ENCODE data around the gene TXNDC11. TPM values are rescaled to one million over a fixed set of nuclear protein-coding genes. Genes with fewer than 3 reads are reported as not detected.

The TXNDC11 gene
- total RNA-seq, 6 experiments from 2014 or later = 43.2 to 63.3 (median 54.0) TPM

DNA sequence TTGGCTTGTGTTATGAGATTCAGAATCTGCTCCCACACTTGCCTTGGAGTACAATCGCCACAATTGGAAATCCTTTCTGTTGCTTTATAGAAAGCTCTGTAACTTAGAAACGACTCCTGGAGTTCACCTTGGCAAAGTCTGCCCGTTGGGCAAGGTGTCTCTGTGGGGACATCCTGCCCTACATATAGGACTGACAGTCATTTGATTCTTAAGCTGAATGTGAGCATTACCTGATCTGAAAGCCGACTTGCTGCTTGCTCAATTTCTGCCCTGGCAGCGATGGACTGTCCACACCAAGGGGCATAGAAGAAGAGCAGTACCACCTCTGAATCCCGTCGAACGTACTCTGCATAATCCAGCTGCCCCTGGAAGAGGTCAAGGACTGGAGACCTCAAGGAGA is 6.9 kb downstream of the TXNDC11 start:
- peak overlapping the region in 1 of 3 donors; percentile 81 for H3K27ac ChIP-seq
- 41% methylated on average over 8 of the region's 8 CpGs for WGBS (ENCODE audit: insufficient coverage, low coverage, low lambda C conversion rate, missing lambda C conversion rate)
- no peak for DNase-seq
- no peak overlapping the region for H3K4me3 ChIP-seq
- TF ChIP-seq, protein P1, sequence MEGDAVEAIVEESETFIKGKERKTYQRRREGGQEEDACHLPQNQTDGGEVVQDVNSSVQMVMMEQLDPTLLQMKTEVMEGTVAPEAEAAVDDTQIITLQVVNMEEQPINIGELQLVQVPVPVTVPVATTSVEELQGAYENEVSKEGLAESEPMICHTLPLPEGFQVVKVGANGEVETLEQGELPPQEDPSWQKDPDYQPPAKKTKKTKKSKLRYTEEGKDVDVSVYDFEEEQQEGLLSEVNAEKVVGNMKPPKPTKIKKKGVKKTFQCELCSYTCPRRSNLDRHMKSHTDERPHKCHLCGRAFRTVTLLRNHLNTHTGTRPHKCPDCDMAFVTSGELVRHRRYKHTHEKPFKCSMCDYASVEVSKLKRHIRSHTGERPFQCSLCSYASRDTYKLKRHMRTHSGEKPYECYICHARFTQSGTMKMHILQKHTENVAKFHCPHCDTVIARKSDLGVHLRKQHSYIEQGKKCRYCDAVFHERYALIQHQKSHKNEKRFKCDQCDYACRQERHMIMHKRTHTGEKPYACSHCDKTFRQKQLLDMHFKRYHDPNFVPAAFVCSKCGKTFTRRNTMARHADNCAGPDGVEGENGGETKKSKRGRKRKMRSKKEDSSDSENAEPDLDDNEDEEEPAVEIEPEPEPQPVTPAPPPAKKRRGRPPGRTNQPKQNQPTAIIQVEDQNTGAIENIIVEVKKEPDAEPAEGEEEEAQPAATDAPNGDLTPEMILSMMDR (IDR thresholded peaks at IDR 0.05) = no peak
- no peak for TF ChIP-seq POLR2A (IDR thresholded peaks at IDR 0.05)
- intact Hi-C loops (cut with DNase I) = loop anchor here in 1 of 2 donors (10.0 kb wide), 1 partner anchor 59 kb away; the partner anchor contains the start of gene ZC3H7A
- peak in 2 of 4 donors; percentile 4 to 7 for ATAC-seq
- H3K4me1 ChIP-seq = peaks cover 0 to 85% (median 33%) of the 10 kb centered on the region in 4 donors
- H3K9me3 ChIP-seq = no peaks in the 10 kb centered on the region
- no peaks in the 10 kb centered on the region for H3K27me3 ChIP-seq
- peaks cover 0 to 48% (median 3%) of the 10 kb centered on the region in 4 donors for H3K36me3 ChIP-seq

DNA sequence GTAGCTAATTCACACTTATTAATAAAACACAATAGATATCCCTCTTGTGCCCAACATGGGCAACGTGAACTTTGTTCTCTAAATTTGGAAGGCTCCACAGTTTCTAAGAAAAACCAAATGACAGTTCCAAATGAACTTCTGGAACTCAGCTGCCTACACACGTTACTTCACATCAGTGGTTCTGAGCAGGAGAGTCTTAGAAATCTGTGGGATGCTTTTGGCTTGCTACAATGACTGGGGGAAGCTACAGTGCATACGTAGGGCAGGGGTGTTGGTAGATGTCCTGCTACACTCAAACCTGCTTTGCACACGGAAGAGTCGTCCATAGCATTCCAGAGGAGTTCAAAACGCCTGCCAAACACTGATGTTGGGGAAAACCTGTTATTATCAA is 8.0 kb downstream of the TXNDC11 start:
- peak overlapping the region; percentile 15 to 81 (median 72) for H3K27ac ChIP-seq
- H3K36me3 ChIP-seq = peaks cover 0 to 59% (median 9%) of the 10 kb centered on the region in 4 donors
- peaks cover 0 to 75% (median 33%) of the 10 kb centered on the region in 4 donors for H3K4me1 ChIP-seq
- 19% methylated on average over 5 of the region's 6 CpGs for WGBS (ENCODE audit: insufficient coverage, low coverage, low lambda C conversion rate, missing lambda C conversion rate)
- ATAC-seq (peak; percentile 39 to 77 (median 67)), DNase-seq (no peak)
- intact Hi-C loops (cut with DNase I) = loop anchor here in 1 of 2 donors (10.0 kb wide), 1 partner anchor 60 kb away; the partner anchor contains the start of gene ZC3H7A
- H3K4me3 ChIP-seq = no peak overlapping the region
- no peak for TF ChIP-seq POLR2A (IDR thresholded peaks at IDR 0.05)
- TF ChIP-seq, protein P1 (IDR thresholded peaks at IDR 0.05) = no peak
- H3K27me3 ChIP-seq = no peaks in the 10 kb centered on the region
- no peaks in the 10 kb centered on the region for H3K9me3 ChIP-seq

DNA sequence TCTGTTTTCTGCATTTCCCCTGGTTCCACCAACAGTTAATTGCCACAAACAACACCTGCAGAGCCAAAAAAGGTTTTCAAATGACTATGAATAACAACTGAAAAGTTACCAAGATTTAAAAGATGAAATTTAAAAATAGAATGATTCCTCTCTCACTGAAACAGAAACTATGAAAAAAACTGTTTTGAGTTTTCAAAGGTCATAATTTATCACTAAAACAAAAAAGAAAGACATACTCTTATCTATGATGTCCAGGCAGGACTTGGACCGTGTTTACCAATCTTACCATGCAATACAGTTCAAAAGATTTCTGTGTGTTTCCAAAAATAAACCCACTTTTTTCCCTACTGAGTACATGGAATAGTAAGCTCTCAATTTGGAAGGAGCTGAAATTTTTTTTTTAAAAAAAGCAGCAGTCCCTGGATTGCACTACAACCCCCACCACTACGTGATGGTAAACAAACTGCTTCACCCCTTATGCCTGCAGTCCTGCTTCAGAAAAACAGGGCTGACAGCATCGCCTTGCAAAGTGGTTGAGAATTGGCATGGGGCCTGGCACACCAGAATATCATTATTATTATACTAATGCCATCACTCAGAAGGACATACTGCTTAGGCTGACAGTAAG is 8.5 kb downstream of the TXNDC11 start:
- WGBS (ENCODE audit: insufficient coverage, low coverage, low lambda C conversion rate, missing lambda C conversion rate) = 15% methylated on average over 3 of the region's 3 CpGs
- Histone ChIP-seq H3K36me3 (peaks cover 0 to 64% (median 9%) of the 10 kb centered on the region in 4 donors), H3K9me3 (no peaks in the 10 kb centered on the region), H3K4me1 (peaks cover 0 to 73% (median 31%) of the 10 kb centered on the region in 4 donors), H3K27me3 (no peaks in the 10 kb centered on the region), H3K4me3 (no peak overlapping the region), H3K27ac (peak overlapping the region; percentile 15 to 81 (median 72))
- ATAC-seq = peak; percentile 69 to 77 (median 72)
- no peak for TF ChIP-seq POLR2A (IDR thresholded peaks at IDR 0.05)
- TF ChIP-seq, protein P1 (IDR thresholded peaks at IDR 0.05) = no peak
- DNase-seq = no peak
- intact Hi-C loops (cut with DNase I) = loop anchor here in 1 of 2 donors (10.0 kb wide), 1 partner anchor 61 kb away; the partner anchor contains the start of gene ZC3H7A

DNA sequence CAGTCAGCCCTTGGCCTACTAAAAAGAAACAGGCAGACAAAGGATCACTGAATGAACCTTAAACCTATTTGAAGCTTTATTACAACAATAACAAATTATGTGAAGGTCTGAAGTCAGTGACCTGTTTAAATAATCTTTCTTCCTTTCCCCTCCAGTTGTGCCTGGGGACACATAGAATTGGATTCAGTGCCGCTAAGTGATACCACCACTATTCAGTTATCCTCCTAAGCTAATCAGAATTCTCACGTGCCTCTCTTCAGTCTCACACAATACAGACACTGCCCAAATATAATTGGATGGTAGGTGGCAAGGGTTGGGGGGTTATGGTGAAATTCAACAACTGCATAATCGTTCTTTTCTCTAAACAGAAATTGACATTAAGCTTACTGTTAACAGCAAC is 11.4 kb downstream of the TXNDC11 start:
- no peaks in the 10 kb centered on the region for H3K9me3 ChIP-seq
- no peak overlapping the region for H3K4me3 ChIP-seq
- H3K4me1 ChIP-seq = peaks cover 0 to 75% (median 30%) of the 10 kb centered on the region in 4 donors
- intact Hi-C loops (cut with DNase I) = loop anchor here in 1 of 2 donors (10.0 kb wide), 1 partner anchor 64 kb away; the partner anchor contains the start of gene ZC3H7A
- H3K36me3 ChIP-seq = peaks cover 0 to 62% (median 9%) of the 10 kb centered on the region in 4 donors
- ATAC-seq (no peak), DNase-seq (no peak)
- TF ChIP-seq, protein P1 (IDR thresholded peaks at IDR 0.05) = no peak
- TF ChIP-seq POLR2A (IDR thresholded peaks at IDR 0.05) = no peak
- no peak overlapping the region for H3K27ac ChIP-seq
- WGBS (ENCODE audit: insufficient coverage, low coverage, low lambda C conversion rate, missing lambda C conversion rate) = 78% methylated on average over 3 of the region's 3 CpGs
- H3K27me3 ChIP-seq = no peaks in the 10 kb centered on the region
